ENCODE results near the gene SLC15A2.

SLC15A2 gene

GRCh38 chr3:121988146-121988545 lies 93.9 kb downstream of the SLC15A2 start:
- no peak for DNase-seq

- DNase-seq = no peak
These were observed 95.7 kb downstream of the SLC15A2 start for GRCh38 chr3:121989943-121990342.

- no peak for DNase-seq
These were observed 98.7 kb downstream of the SLC15A2 start for GRCh38 chr3:121992601-121993560.

Measured in midbrain (tissue), 1 donor.